Esophagus (tissue), 2 donors: ENCODE results near the gene WDR91. TPM values are rescaled to one million over a fixed set of nuclear protein-coding genes. Genes with fewer than 3 reads are reported as not detected.
"Not testable (repeated sequence)": the region's sequence is repeated elsewhere in the genome, so short reads cannot be mapped to it uniquely, and the experiment has no call there.

Experiments used
- H3K27ac ChIP-seq, 2 donors: one replicate each; pipeline ENCODE4 v1.5.1; 2013; ENCODE audit warnings: low read depth in 2 of 2, mild to moderate bottlenecking in 2 of 2, inconsistent platforms in 1 of 2, low read length in 1 of 2, moderate library complexity in 1 of 2
- H3K27me3 ChIP-seq, 2 donors: one replicate each; pipeline ENCODE4 v1.6.1; 2013; ENCODE audit warnings: low read length in 2 of 2, control low read depth in 1 of 2, mild to moderate bottlenecking in 1 of 2; ENCODE audit not compliant: insufficient read depth in 2 of 2, control insufficient read depth in 1 of 2
- H3K36me3 ChIP-seq, 2 donors: one replicate each; pipeline ENCODE4 v1.6.1; 2013; ENCODE audit warnings: low read length in 1 of 2; ENCODE audit not compliant: control insufficient read depth in 2 of 2, insufficient read depth in 2 of 2
- H3K4me1 ChIP-seq, 2 donors: one replicate each; pipeline ENCODE4 v1.6.1; 2013; ENCODE audit warnings: low read length in 1 of 2; ENCODE audit not compliant: control insufficient read depth in 2 of 2, insufficient read depth in 2 of 2
- H3K4me3 ChIP-seq, 2 donors: one replicate each; pipeline ENCODE4 v1.5.1; 2013; ENCODE audit warnings: low read length in 2 of 2, mild to moderate bottlenecking in 2 of 2, low read depth in 1 of 2, moderate library complexity in 1 of 2
- H3K9me3 ChIP-seq, 2 donors: one replicate each; pipeline ENCODE4 v1.6.1; 2013; ENCODE audit warnings: mild to moderate bottlenecking in 2 of 2, low read depth in 1 of 2, low read length in 1 of 2, moderate library complexity in 1 of 2; ENCODE audit not compliant: control insufficient read depth in 2 of 2, insufficient read depth in 1 of 2
- WGBS, 2 donors: extraction: QIAGEN DNeasy Blood & Tissue Kit; methylation state at CpG; one replicate each; pipeline ENCODE4 v1.1.7; 2013; 5-methylcytosine and 5-hydroxymethylcytosine counted together
- polyA plus RNA-seq, 2 donors: library from polyadenylated mRNA; stranded (reverse); fragments of 200-250 nt; gene quantifications; one replicate each; pipeline ENCODE4 v1.2.3, GENCODE V29; 2013
- donor health status: healthy with polysubstance abuse.
- donor health status: Bipolar disorder and iron deficiency.

WDR91 gene
- polyA plus RNA-seq, 2 donors: 19.9 to 21.9 TPM

GRCh38 chr7:135213831-135214230 lies 2.5 kb upstream of the WDR91 start:
- H3K27ac ChIP-seq: peak overlapping the region; percentile 24 to 50
- peaks cover 0 to 6% of the 10 kb centered on the region in 2 donors for H3K4me1 ChIP-seq
- no peak overlapping the region for H3K4me3 ChIP-seq
- no peaks in the 10 kb centered on the region for H3K27me3 ChIP-seq
- no peaks in the 10 kb centered on the region for H3K36me3 ChIP-seq
- 50 to 54% methylated on average over 2 of the region's 2 CpGs for WGBS, 2 donors
- H3K9me3 ChIP-seq: no peaks in the 10 kb centered on the region

DNA sequence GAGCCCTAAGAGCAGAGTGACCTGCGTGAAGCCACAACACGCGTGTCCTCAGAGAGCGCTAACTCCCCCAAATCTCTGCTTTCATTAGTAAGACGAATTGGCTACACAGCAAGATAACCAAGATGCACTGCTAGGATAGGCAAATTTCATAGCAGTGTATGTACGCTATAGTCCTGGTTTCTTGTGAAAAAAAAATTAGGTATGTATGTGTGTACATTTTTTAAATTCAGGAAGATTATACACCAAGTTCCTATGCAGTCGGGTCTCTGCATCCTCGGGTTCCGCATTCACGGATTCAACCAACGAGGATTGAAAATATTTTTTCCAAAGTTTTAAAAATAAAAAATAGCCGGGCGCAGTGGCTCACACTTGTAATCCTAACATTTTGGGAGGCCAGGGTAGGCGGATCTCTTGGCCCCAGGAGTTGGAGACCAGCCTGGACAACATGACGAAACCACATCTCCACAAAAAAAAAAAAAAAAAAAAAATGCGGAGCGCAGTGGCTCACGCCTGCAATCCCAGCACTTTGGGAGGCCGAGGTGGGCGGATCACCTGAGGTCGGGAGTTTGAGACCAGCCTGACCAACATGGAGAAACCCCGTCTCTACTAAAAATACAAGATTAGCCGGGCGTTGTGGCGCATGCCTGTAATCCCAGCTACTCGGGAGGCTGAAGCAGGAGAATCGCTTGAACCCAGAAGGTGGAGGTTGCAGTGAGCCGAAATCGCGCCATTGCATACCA lies 790 bp upstream of the WDR91 start:
- WGBS, 2 donors: 39 to 49% methylated on average over 29 to 30 of the region's 30 CpGs
- Histone ChIP-seq H3K27ac (peak overlapping the region; percentile 93 to 95), H3K4me3 (peak overlapping the region; percentile 55 to 71), H3K4me1 (peaks cover 5 to 22% of the 10 kb centered on the region in 2 donors)
- H3K36me3 ChIP-seq, H3K9me3 ChIP-seq, H3K27me3 ChIP-seq: not testable (repeated sequence)

- H3K4me3 ChIP-seq: peak overlapping the region; percentile 90 to 93
- peaks cover 0 to 2% of the 10 kb centered on the region in 2 donors for H3K36me3 ChIP-seq
- H3K27me3 ChIP-seq: no peaks in the 10 kb centered on the region
- WGBS, 2 donors: 0 to 2% methylated on average over 13 of the region's 13 CpGs
- H3K4me1 ChIP-seq: peaks cover 5 to 24% of the 10 kb centered on the region in 2 donors
- H3K27ac ChIP-seq: peak overlapping the region; percentile 95 to 97
- no peaks in the 10 kb centered on the region for H3K9me3 ChIP-seq
Measured at GRCh38 chr7:135210888-135211178, 493 bp downstream of the WDR91 start.

DNA sequence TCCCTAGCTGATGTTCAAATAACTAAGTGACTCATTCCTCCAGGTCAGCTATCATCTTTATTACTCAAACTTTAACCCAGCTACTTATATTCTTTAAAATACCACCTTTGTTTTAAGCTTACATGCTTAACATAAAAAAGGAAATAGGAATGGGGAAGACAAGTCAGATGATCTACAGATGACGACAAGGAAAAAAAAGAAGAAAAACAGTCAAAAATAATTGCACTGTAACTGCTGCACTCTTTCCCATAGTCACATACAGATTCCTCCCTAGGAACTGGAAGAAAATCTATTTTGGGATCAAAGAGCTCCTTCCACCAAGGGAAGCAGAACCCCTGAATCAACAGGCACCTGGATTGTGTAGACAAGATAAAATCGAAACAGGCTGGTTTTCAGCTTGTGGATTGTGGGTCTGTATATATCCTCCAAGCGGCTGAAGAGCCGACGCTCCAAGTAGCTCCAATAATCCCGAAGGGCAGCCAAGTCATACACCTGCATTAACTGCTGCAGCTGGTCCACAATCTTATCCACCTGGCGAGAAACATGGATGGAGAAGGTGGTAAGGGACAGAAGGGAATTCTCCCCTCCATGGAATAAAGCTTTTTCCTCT lies 2.0 kb downstream of the WDR91 start:
- H3K4me3 ChIP-seq: peak overlapping the region in 1 of 2 donors; percentile 27

DNA sequence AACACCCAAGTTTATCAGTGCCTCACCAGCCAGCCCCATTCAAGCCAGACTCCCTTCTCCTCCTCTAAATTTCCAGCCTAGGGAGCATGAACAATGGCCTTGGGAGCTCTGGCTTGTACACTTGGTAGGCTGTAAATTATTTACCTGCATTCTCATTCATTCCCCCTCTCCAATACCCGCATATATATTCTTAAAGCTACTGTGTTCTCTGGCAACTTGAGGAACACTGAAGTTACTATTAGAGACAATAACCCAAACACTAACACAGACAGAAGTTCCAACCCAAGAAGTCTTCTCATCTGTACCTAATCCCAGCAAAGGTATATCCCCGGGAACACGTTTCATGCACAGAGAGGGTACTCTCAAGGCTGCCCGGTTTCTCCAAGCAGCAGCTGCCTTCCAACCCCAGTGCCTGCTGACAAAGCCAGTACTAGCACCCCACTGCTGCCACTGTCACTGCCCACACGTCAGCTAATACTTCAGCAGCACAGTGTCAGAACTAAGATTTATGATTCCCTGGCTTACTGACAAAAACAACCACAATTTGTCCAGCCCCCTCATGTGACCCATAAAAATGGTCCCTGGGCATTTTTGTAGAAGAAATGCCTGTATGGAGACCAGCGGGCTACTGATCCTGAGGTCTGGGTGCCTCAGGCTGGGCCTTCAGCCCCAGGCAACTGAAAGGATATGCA lies 3.1 kb downstream of the WDR91 start:
- Histone ChIP-seq H3K36me3 (peaks cover 0 to 17% of the 10 kb centered on the region in 2 donors), H3K4me1 (peaks cover 5 to 27% of the 10 kb centered on the region in 2 donors), H3K27me3 (no peaks in the 10 kb centered on the region), H3K9me3 (no peaks in the 10 kb centered on the region), H3K4me3 (no peak overlapping the region), H3K27ac (peak overlapping the region; percentile 47 to 71)
- WGBS, 2 donors: 50 to 66% methylated on average over 6 of the region's 6 CpGs

More for the DNA sequence above, 2.0 kb downstream of the WDR91 start:
- Histone ChIP-seq H3K36me3 (peaks cover 0 to 10% of the 10 kb centered on the region in 2 donors), H3K4me1 (peaks cover 5 to 25% of the 10 kb centered on the region in 2 donors), H3K27ac (peak overlapping the region; percentile 5 to 51), H3K9me3 (no peaks in the 10 kb centered on the region), H3K27me3 (no peaks in the 10 kb centered on the region)
- WGBS, 2 donors: 54 to 56% methylated on average over 7 of the region's 7 CpGs

DNA sequence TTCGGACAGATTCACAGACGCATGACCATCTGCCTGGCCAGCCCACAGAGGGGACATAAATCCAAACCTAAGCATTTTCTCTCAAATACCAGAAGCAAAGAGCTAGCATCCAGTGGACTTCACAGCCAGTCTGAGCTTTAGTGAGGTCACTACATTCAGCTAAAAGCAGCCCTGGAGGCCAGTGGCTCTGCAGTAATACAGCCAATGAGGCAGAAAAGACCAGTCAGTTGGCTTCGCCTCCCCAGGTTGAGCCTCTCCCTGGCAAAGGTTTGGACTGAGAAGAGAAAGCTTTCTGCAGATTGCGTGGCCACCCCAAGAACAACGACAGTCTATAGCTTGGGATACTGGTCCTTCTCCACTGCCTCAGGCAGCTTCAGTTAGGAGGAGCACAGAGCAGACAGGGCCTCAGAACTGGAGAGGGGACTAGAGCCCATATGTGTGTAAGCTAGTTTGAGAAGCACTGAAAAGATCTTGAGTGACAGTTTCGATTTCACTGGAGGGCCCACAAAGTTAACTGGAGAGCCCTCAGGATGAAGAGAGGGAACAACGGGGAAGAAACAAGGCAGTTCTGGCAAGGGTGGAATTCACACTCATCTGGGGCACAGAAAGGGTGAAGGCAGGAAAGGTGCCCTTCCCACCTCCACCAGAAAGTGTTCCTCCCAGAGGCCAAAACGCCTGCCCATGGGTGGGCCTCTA lies 3.8 kb downstream of the WDR91 start:
- Histone ChIP-seq H3K9me3 (no peaks in the 10 kb centered on the region), H3K27me3 (no peaks in the 10 kb centered on the region)
- 67 to 76% methylated on average over 8 of the region's 8 CpGs for WGBS, 2 donors

GRCh38 chr7:135206941-135207391 lies 4.4 kb downstream of the WDR91 start:
- Histone ChIP-seq H3K9me3 (no peaks in the 10 kb centered on the region), H3K4me3 (no peak overlapping the region), H3K27me3 (no peaks in the 10 kb centered on the region), H3K4me1 (peaks cover 8 to 27% of the 10 kb centered on the region in 2 donors), H3K36me3 (peaks cover 3 to 21% of the 10 kb centered on the region in 2 donors), H3K27ac (no peak overlapping the region)
- 77 to 85% methylated on average over 7 of the region's 7 CpGs for WGBS, 2 donors

More for the DNA sequence above, 3.8 kb downstream of the WDR91 start:
- peaks cover 3 to 21% of the 10 kb centered on the region in 2 donors for H3K36me3 ChIP-seq
- H3K4me1 ChIP-seq: peaks cover 8 to 27% of the 10 kb centered on the region in 2 donors
- H3K4me3 ChIP-seq: no peak overlapping the region
- H3K27ac ChIP-seq: no peak overlapping the region

GRCh38 chr7:135205850-135206249 lies 5.5 kb downstream of the WDR91 start:
- Histone ChIP-seq H3K27me3 (no peaks in the 10 kb centered on the region), H3K9me3 (no peaks in the 10 kb centered on the region), H3K27ac (peak overlapping the region in 1 of 2 donors; percentile 9), H3K4me3 (no peak overlapping the region), H3K4me1 (peaks cover 8 to 27% of the 10 kb centered on the region in 2 donors), H3K36me3 (peaks cover 3 to 21% of the 10 kb centered on the region in 2 donors)
- WGBS, 2 donors: 93 to 96% methylated on average over 8 of the region's 8 CpGs

DNA sequence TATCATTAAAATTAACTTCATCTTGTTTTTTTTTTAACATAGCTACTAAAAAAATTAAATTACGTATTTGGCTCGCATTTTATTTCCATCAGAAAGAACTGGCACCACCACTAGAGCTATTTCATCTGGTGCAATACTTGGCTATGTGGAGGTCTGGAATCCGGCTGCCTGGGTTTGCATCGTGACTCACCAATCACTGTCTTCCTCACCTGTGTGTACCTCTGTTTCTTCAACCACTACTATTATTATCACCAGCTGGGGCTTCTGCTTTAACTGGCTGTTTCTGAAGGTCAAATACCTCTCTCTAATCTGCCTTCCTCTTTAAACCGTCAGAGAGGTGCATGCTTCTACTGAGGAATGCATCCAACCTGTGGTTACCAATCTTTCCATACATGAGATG lies 6.5 kb downstream of the WDR91 start:
- 46 to 58% methylated on average over 5 of the region's 5 CpGs for WGBS, 2 donors
- no peaks in the 10 kb centered on the region for H3K9me3 ChIP-seq
- peaks cover 8 to 24% of the 10 kb centered on the region in 2 donors for H3K4me1 ChIP-seq
- H3K36me3 ChIP-seq: peaks cover 3 to 21% of the 10 kb centered on the region in 2 donors
- H3K27me3 ChIP-seq: no peaks in the 10 kb centered on the region
- no peak overlapping the region for H3K4me3 ChIP-seq
- no peak overlapping the region for H3K27ac ChIP-seq
